Measurements from ENCODE around the gene FLYWCH2. TPM values are rescaled to one million over a fixed set of nuclear protein-coding genes. Genes with fewer than 3 reads are reported as not detected.

The FLYWCH2 gene
- total and polyA plus RNA-seq, 9 of the 15 experiments (the other 6 are each of a cell fraction or from before 2014, with no cell fraction given) = 0.70 to 55.5 (median 7.6) TPM

DNA sequence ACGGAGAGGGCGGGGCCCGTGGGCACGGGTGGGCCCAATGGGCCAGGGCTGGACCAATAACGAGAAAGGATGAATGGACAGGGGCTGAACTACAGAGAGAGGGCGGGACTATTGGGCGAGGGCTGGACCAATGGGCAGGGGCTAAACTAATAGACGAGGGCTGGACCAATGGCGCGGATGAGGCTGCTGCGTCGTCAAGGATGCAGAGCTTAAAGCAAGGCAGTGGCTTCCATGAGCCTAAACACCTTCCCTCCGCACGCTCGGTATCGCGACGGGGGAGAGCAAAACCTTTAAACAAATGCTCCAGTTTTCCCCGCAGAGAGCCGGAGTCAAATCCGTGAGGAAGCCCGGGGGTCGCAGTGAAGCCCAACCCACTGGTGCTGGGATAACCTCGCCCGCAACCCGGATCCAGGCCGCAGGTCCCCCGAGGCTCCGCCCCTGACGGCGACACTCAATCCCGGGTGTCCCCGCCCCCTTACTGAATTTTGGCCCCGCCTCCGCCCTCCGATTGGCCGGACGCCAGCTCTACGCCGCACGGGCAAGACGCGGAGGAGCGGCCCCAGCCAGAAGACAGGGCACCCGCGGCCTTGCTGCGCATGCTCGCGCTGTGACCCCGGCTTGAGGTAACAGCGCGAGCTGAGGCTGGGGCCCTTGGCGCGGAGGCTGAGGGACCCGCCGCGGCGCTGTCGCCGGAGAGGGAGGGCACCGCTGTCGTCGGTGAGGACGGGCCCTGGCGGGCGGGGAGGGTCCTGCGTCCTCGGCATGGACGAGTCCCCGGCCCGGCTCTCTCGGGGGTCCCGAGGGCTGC, at the start of gene FLYWCH2 (continued):
- TF ChIP-seq, protein P1, sequence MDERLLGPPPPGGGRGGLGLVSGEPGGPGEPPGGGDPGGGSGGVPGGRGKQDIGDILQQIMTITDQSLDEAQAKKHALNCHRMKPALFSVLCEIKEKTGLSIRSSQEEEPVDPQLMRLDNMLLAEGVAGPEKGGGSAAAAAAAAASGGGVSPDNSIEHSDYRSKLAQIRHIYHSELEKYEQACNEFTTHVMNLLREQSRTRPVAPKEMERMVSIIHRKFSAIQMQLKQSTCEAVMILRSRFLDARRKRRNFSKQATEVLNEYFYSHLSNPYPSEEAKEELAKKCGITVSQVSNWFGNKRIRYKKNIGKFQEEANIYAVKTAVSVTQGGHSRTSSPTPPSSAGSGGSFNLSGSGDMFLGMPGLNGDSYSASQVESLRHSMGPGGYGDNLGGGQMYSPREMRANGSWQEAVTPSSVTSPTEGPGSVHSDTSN (CRISPR knock-in tag; IDR thresholded peaks at IDR 0.05; ENCODE audit: low read depth) = no peak
- TF ChIP-seq, protein P1 (tag; conservative IDR thresholded peaks at IDR 0.05; ENCODE audit: low read depth) = peak; percentile 83
- TF ChIP-seq, protein P2, sequence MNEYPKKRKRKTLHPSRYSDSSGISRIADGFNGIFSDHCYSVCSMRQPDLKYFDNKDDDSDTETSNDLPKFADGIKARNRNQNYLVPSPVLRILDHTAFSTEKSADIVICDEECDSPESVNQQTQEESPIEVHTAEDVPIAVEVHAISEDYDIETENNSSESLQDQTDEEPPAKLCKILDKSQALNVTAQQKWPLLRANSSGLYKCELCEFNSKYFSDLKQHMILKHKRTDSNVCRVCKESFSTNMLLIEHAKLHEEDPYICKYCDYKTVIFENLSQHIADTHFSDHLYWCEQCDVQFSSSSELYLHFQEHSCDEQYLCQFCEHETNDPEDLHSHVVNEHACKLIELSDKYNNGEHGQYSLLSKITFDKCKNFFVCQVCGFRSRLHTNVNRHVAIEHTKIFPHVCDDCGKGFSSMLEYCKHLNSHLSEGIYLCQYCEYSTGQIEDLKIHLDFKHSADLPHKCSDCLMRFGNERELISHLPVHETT (CRISPR knock-in tag; conservative IDR thresholded peaks at IDR 0.05 in 1 of 2, IDR thresholded peaks at IDR 0.05 in 1 of 2) = peak in 1 of 2 experiments; percentile 29; a peak in 1 of 4 replicates
- TF ChIP-seq ATF1 (CRISPR knock-in tag; IDR thresholded peaks at IDR 0.05) = 0 out of 2 replicates have a peak, but pooled peaks have one; percentile 9
- peak; percentile 92 for TF ChIP-seq ATF1 (tag; IDR thresholded peaks at IDR 0.05)
- no peak for TF ChIP-seq GATAD2B (IDR thresholded peaks at IDR 0.05; ENCODE audit: borderline replicate concordance)
- TF ChIP-seq EZH2 (IDR thresholded peaks at IDR 0.05; ENCODE audit: borderline replicate concordance, low read depth, low read length) = no peak
- TF ChIP-seq GTF2F1 (IDR thresholded peaks at IDR 0.05; ENCODE audit: low read depth, low read length) = no peak
- TF ChIP-seq, protein P3, sequence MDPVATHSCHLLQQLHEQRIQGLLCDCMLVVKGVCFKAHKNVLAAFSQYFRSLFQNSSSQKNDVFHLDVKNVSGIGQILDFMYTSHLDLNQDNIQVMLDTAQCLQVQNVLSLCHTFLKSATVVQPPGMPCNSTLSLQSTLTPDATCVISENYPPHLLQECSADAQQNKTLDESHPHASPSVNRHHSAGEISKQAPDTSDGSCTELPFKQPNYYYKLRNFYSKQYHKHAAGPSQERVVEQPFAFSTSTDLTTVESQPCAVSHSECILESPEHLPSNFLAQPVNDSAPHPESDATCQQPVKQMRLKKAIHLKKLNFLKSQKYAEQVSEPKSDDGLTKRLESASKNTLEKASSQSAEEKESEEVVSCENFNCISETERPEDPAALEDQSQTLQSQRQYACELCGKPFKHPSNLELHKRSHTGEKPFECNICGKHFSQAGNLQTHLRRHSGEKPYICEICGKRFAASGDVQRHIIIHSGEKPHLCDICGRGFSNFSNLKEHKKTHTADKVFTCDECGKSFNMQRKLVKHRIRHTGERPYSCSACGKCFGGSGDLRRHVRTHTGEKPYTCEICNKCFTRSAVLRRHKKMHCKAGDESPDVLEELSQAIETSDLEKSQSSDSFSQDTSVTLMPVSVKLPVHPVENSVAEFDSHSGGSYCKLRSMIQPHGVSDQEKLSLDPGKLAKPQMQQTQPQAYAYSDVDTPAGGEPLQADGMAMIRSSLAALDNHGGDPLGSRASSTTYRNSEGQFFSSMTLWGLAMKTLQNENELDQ (CRISPR knock-in tag; IDR thresholded peaks at IDR 0.05; ENCODE audit: borderline replicate concordance) = no peak
- TF ChIP-seq ZNF445 (CRISPR knock-in tag; IDR thresholded peaks at IDR 0.05; ENCODE audit: low read depth) = no peak
- TF ChIP-seq E2F3 (CRISPR knock-in tag; IDR thresholded peaks at IDR 0.05) = 0 out of 2 replicates have a peak, but pooled peaks have one; percentile 18
- no peak for TF ChIP-seq RAD21 (CRISPR knock-in tag; conservative IDR thresholded peaks at IDR 0.05 in 1 of 2, IDR thresholded peaks at IDR 0.05 in 1 of 2)
- TF ChIP-seq NR2C2 (CRISPR knock-in tag; IDR thresholded peaks at IDR 0.05) = peak; percentile 71; the same call in 1 of the 2 replicates
- TF ChIP-seq NR2C2 (tag; IDR thresholded peaks at IDR 0.05) = peak; percentile 91
- no peak for TF ChIP-seq SMARCE1 (IDR thresholded peaks at IDR 0.05)
- TF ChIP-seq SIRT6 (IDR thresholded peaks at IDR 0.05; ENCODE audit: low read depth, low read length) = no peak
- no peak for TF ChIP-seq ZNF347 (CRISPR knock-in tag; IDR thresholded peaks at IDR 0.05; ENCODE audit: low read depth)
- TF ChIP-seq NR2C1 (IDR thresholded peaks at IDR 0.05) = no peak
- no peak for TF ChIP-seq NR2C1 (tag; IDR thresholded peaks at IDR 0.05)
- TF ChIP-seq ZNF197 (CRISPR knock-in tag; IDR thresholded peaks at IDR 0.05; ENCODE audit: low read depth) = no peak
- peak in 1 of 2 experiments; percentile 43; a peak in 1 of 4 replicates for TF ChIP-seq HDAC1 (IDR thresholded peaks at IDR 0.05)
- TF ChIP-seq TGIF2 (CRISPR knock-in tag; IDR thresholded peaks at IDR 0.05) = 0 out of 2 replicates have a peak, but pooled peaks have one; percentile 26
